Activated naive CD8-positive, alpha-beta T cell treated with anti-CD3 and anti-CD28 coated beads, Interleukin-2, amount 50 U/mL, for 24 hours (primary cell): ENCODE results near the gene STPG4.
A peak's percentile ranks its signal among the peaks of the same experiment; 100 is the strongest.

Experiments
- ATAC-seq: fragments of 150-1000 bp; cut with Tn5 transposase; one replicate; pipeline ENCODE4 v1.10.0; 2021
- DNase-seq: peaks from one replicate; pipeline ENCODE4 v3.0.0; 2021
- H3K27ac Mint-ChIP-seq: one replicate; pipeline ENCODE4 v1.8.0; 2021; ENCODE audit warnings: mild to moderate bottlenecking, mixed read lengths
- H3K27me3 Mint-ChIP-seq: one replicate; pipeline ENCODE4 v1.8.0; 2021; ENCODE audit warnings: mixed read lengths
- H3K36me3 Mint-ChIP-seq: one replicate; pipeline ENCODE4 v1.8.0; 2021; ENCODE audit warnings: low read depth, mixed read lengths
- H3K4me1 Mint-ChIP-seq: one replicate; pipeline ENCODE4 v1.8.0; 2021; ENCODE audit warnings: mixed read lengths
- H3K4me3 Mint-ChIP-seq: one replicate; pipeline ENCODE4 v1.8.0; 2021; ENCODE audit warnings: mild to moderate bottlenecking, moderate library complexity, mixed read lengths
- H3K9me3 Mint-ChIP-seq: one replicate; pipeline ENCODE4 v1.8.0; 2021; ENCODE audit warnings: mixed read lengths

The STPG4 gene

GRCh38 chr2:47070155-47070919 is 84.8 kb downstream of the STPG4 start:
- Mint-ChIP-seq H3K27me3 (no peaks in the 10 kb centered on the region), H3K27ac (no peak overlapping the region)
- ATAC-seq: no peak

DNA sequence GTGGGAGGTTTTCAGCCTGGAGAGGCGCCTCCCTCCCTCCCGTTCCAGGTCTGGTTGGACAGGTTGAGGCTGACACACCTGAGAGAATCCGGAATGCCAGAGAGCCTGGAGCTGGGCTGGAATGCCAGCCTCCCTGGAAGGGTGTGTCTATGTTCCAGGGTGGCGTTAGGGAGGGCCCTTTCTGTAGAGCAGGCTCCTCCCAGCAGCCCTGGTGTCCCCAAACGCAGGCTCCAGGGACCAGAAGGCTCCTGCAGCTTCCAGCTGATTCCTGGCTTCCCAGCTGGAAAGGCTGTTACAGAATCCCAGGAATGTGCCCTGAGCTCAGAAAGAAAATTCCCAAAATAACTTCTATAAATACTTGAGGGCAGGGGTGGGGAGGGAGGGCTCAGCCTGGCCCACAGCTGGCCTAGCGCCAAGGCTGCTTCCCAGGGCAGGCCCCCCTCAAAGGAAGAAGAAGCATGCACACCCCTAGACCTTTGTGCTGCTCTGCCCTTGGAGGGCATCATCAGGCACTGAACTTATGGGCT is 85.4 kb downstream of the STPG4 start:
- Mint-ChIP-seq H3K27ac (no peak overlapping the region), H3K27me3 (no peaks in the 10 kb centered on the region), H3K36me3 (peaks cover 4% of the 10 kb centered on the region), H3K4me1 (peaks cover 43% of the 10 kb centered on the region), H3K4me3 (no peak overlapping the region), H3K9me3 (no peaks in the 10 kb centered on the region)
- ATAC-seq: no peak
- no peak for DNase-seq

More at GRCh38 chr2:47070155-47070919, 84.8 kb downstream of the STPG4 start:
- peaks cover 43% of the 10 kb centered on the region for H3K4me1 Mint-ChIP-seq
- peaks cover 4% of the 10 kb centered on the region for H3K36me3 Mint-ChIP-seq
- no peak for DNase-seq
- no peaks in the 10 kb centered on the region for H3K9me3 Mint-ChIP-seq
- no peak overlapping the region for H3K4me3 Mint-ChIP-seq

DNA sequence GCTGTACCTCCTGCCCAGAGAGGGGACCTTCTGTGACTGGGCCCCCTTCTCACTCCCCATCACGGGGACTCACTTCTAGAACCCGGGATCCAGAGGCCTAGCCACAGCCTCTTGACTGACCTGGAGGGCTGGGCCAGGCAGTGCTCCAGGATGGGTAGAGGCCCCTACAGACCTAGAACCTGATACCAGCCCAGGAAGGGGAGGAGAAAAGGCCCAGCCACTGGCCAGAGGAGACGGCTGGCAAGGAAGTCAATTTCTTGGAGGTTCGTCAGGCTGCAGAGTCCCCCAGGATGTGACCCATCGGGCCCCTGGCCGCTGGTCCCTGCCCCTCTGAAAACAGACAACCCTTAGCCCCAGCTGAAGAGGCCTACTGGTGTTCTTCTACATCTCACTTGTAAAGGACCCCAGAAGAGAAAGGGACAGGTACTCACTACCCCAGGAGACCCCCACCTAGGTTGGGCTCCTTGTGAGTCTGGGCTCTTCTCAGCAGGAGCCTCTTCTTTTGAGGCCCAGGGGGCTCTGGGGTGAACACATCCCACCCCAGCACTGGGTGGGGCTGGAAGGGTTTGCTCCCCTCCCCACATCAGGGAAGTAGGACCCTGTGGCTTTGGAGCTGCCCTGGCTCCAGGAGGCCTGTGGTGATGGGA is 86.0 kb downstream of the STPG4 start:
- peaks cover 4% of the 10 kb centered on the region for H3K36me3 Mint-ChIP-seq
- no peaks in the 10 kb centered on the region for H3K9me3 Mint-ChIP-seq
- ATAC-seq (no peak), DNase-seq (no peak)
- H3K4me3 Mint-ChIP-seq: no peak overlapping the region
- peaks cover 43% of the 10 kb centered on the region for H3K4me1 Mint-ChIP-seq
- H3K27ac Mint-ChIP-seq: no peak overlapping the region
- no peaks in the 10 kb centered on the region for H3K27me3 Mint-ChIP-seq

- peaks cover 39% of the 10 kb centered on the region for H3K4me1 Mint-ChIP-seq
- DNase-seq (no peak), ATAC-seq (no peak)
- H3K36me3 Mint-ChIP-seq: peaks cover 6% of the 10 kb centered on the region
- no peaks in the 10 kb centered on the region for H3K27me3 Mint-ChIP-seq
- no peaks in the 10 kb centered on the region for H3K9me3 Mint-ChIP-seq
- H3K4me3 Mint-ChIP-seq: no peak overlapping the region
- peak overlapping the region; percentile 14 for H3K27ac Mint-ChIP-seq
Observed at GRCh38 chr2:47067788-47068407, 87.2 kb downstream of the STPG4 start.

DNA sequence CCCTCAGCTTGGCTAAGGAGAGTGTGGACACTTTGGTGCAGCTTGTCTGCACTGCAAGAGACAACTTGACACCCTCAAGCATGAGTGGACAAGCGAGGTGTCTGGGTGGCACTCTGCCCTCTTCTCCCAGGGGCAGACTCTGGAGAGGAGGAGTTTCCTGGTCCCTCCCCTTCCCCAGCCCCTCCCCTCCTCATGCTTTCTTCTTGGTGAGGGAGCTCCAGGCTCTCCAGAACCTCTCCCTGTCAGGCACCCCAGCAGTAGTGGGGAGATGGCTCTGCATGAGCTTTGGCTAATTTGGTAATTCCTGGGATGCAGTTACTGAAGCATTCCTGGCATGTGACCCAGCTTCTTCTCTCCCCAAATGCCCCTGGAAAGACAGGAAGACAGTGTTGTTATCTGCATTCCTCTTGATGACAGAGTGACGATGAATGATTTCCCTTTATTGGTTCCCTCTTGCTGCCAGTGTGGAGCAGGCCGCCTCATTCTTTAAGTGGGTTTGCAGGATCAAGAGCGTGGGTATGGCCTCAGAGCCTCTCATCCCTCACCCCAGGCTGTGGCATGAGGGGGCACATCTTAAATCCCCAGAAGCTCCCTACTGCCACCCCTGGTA is 89.2 kb downstream of the STPG4 start:
- Mint-ChIP-seq H3K27me3 (no peaks in the 10 kb centered on the region), H3K36me3 (peaks cover 8% of the 10 kb centered on the region), H3K9me3 (no peaks in the 10 kb centered on the region), H3K4me3 (no peak overlapping the region), H3K27ac (no peak overlapping the region), H3K4me1 (peaks cover 18% of the 10 kb centered on the region)
- no peak for ATAC-seq
- DNase-seq: no peak

GRCh38 chr2:47065343-47065742 is 89.8 kb downstream of the STPG4 start:
- Mint-ChIP-seq H3K36me3 (peaks cover 8% of the 10 kb centered on the region), H3K9me3 (no peaks in the 10 kb centered on the region), H3K4me1 (peaks cover 13% of the 10 kb centered on the region)

DNA sequence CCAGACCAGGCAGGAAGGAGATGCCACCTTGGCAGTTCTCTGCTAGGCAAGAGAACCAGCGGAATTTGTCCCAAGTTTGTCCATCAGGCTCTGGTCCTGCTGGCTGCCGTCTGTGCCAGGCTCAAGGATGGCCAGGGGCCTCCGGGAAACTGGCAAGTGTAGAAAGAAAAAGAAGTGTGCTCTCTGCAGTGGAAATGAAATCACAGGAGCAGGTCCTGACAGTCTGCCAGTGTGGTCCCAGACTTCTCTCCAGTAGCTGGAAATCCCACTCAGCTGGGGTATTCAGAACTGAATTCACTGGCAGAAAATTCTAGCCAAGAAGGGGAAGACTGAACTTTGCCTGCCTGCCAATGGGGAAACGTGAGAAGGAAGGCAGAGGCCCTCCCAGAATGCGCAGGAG is 91.0 kb downstream of the STPG4 start:
- Mint-ChIP-seq H3K4me3 (no peak overlapping the region), H3K27me3 (no peaks in the 10 kb centered on the region), H3K27ac (no peak overlapping the region), H3K9me3 (no peaks in the 10 kb centered on the region), H3K4me1 (peaks cover 10% of the 10 kb centered on the region), H3K36me3 (peaks cover 8% of the 10 kb centered on the region)
- ATAC-seq (no peak), DNase-seq (no peak)

More at GRCh38 chr2:47065343-47065742, 89.8 kb downstream of the STPG4 start:
- Mint-ChIP-seq H3K4me3 (no peak overlapping the region), H3K27me3 (no peaks in the 10 kb centered on the region), H3K27ac (no peak overlapping the region)
- no peak for ATAC-seq
- no peak for DNase-seq

- DNase-seq (no peak), ATAC-seq (no peak)
- Mint-ChIP-seq H3K27ac (no peak overlapping the region), H3K27me3 (no peaks in the 10 kb centered on the region), H3K4me1 (peaks cover 7% of the 10 kb centered on the region), H3K9me3 (no peaks in the 10 kb centered on the region), H3K4me3 (no peak overlapping the region), H3K36me3 (peaks cover 8% of the 10 kb centered on the region)
Observed at GRCh38 chr2:47063538-47063930, 91.6 kb downstream of the STPG4 start.

GRCh38 chr2:47062681-47063537 is 92.2 kb downstream of the STPG4 start:
- Mint-ChIP-seq H3K27ac (no peak overlapping the region), H3K9me3 (no peaks in the 10 kb centered on the region), H3K4me3 (no peak overlapping the region), H3K36me3 (peaks cover 8% of the 10 kb centered on the region), H3K27me3 (no peaks in the 10 kb centered on the region), H3K4me1 (peaks cover 6% of the 10 kb centered on the region)
- ATAC-seq (no peak), DNase-seq (no peak)

DNA sequence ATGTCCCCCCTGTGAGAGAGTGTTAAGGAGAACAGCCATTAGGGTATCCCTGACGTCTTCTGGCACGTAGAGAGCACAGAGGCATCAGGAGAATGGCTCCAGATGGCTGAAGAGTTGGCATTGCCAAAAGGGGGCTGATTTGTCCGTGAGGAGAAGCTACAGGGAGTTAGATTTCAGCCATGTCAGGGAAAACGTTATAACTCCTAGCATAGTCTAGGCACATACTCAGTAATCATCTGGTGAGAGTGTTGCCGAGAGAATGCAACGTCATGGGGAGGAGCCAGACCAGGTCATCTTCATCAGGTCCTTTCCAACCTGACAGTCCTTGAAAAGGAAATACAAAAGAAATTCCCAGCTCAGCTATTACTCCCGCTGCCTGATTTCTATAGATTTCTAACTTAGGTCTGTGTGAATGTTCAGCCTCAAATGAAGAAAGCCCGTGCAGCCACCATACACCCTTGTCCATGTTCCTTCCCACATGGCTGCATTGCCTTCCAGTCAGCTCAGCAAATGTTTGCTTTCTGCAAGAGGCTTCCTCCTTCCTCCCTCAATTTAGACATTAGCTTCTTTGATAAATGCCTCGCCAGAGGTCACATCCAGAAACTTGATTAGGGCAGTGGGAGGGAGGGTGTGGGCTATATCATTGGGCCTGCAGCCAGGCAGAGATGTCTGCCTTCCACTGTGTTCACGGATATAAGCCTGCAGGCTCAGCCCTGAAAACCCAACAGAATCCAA is 93.0 kb downstream of the STPG4 start:
- Mint-ChIP-seq H3K27ac (no peak overlapping the region), H3K27me3 (no peaks in the 10 kb centered on the region), H3K36me3 (peaks cover 6% of the 10 kb centered on the region), H3K4me3 (no peak overlapping the region), H3K9me3 (no peaks in the 10 kb centered on the region), H3K4me1 (peaks cover 9% of the 10 kb centered on the region)
- DNase-seq (no peak), ATAC-seq (no peak)

DNA sequence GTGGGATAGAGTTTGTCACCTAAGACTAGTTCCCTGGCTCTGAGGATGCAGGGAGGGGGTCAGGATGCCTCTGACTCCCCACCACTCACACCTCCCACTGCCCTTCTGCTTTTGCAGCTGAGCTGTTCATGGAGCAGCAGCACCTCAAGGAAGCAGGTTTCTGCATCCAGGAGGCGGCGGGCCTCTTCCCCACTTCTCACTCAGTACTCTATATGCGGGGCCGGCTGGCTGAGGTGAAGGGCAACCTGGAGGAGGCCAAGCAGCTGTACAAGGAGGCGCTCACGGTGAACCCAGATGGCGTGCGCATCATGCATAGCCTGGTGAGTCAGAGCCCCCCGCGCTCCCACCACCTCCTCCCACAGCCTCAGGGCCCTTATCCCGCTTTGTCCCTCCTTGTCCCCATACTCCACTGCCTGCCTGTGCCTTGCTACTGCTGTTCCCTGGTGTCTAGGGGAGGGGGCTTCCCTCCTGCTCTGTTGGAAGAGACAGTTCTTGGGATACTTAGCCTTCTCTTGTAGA is 94.4 kb downstream of the STPG4 start:
- H3K27ac Mint-ChIP-seq: no peak overlapping the region
- no peaks in the 10 kb centered on the region for H3K27me3 Mint-ChIP-seq
- ATAC-seq (no peak), DNase-seq (no peak)
- peaks cover 20% of the 10 kb centered on the region for H3K4me1 Mint-ChIP-seq
- peaks cover 8% of the 10 kb centered on the region for H3K36me3 Mint-ChIP-seq
- H3K9me3 Mint-ChIP-seq: no peaks in the 10 kb centered on the region
- H3K4me3 Mint-ChIP-seq: no peak overlapping the region

- ATAC-seq (no peak), DNase-seq (no peak)
- Mint-ChIP-seq H3K36me3 (peaks cover 6% of the 10 kb centered on the region), H3K9me3 (no peaks in the 10 kb centered on the region), H3K27ac (no peak overlapping the region), H3K27me3 (no peaks in the 10 kb centered on the region), H3K4me3 (no peak overlapping the region), H3K4me1 (peaks cover 23% of the 10 kb centered on the region)
Observed at GRCh38 chr2:47058003-47058931, 96.8 kb downstream of the STPG4 start.
